Measurements from ENCODE around the gene LCE4A. TPM values are rescaled to one million over a fixed set of nuclear protein-coding genes. Genes with fewer than 3 reads are reported as not detected.
"Not testable (repeated sequence)": the region's sequence is repeated elsewhere in the genome, so short reads cannot be mapped to it uniquely, and the experiment has no call there.

The LCE4A gene
- not detected in 2 replicates for total RNA-seq

- intact Hi-C loops (cut with micrococcal nuclease): no loop called here
Observed at GRCh38 chr1:152707860-152708259, at the start of gene LCE4A. TSS of gene LCE4A (plus strand) at chr1:152708160. CDS start at chr1:152709076, 916 bp downstream.

- intact Hi-C loops (cut with micrococcal nuclease): no loop called here
Observed at GRCh38 chr1:152658649-152659048, 49.3 kb upstream of the LCE4A start.

GRCh38 chr1:152663098-152663497 is 44.9 kb upstream of the LCE4A start, which contains the start of gene LCE2D:
TSS of gene LCE2D (plus strand) at chr1:152663380. CDS start at chr1:152664106, 726 bp downstream.
- intact Hi-C loops (cut with micrococcal nuclease): no loop called here

- intact Hi-C loops (cut with micrococcal nuclease): not testable (repeated sequence)
Observed at GRCh38 chr1:152666171-152666570, 41.8 kb upstream of the LCE4A start.

GRCh38 chr1:152667648-152668047 is 40.3 kb upstream of the LCE4A start:
- intact Hi-C loops (cut with micrococcal nuclease): no loop called here

GRCh38 chr1:152673016-152673415 is 34.9 kb upstream of the LCE4A start:
- intact Hi-C loops (cut with micrococcal nuclease): no loop called here

GRCh38 chr1:152674983-152675382 is 33.0 kb upstream of the LCE4A start, which contains the start of gene LCE2C:
TSS of gene LCE2C (plus strand) at chr1:152675279. CDS start at chr1:152676016, 737 bp downstream.
- intact Hi-C loops (cut with micrococcal nuclease): not testable (repeated sequence)

GRCh38 chr1:152679459-152679858 is 28.5 kb upstream of the LCE4A start:
- intact Hi-C loops (cut with micrococcal nuclease): no loop called here

GRCh38 chr1:152681616-152682015 is 26.3 kb upstream of the LCE4A start:
- intact Hi-C loops (cut with micrococcal nuclease): no loop called here

- intact Hi-C loops (cut with micrococcal nuclease): no loop called here
Observed at GRCh38 chr1:152683846-152684245, 24.1 kb upstream of the LCE4A start.

GRCh38 chr1:152685823-152686222 is 22.1 kb upstream of the LCE4A start, which contains the start of gene LCE2B:
TSS of gene LCE2B (plus strand) at chr1:152686123. CDS start at chr1:152686844, 721 bp downstream.
- intact Hi-C loops (cut with micrococcal nuclease): not testable (repeated sequence)

GRCh38 chr1:152697701-152698600 is 10.0 kb upstream of the LCE4A start, which contains the start of gene LCE2A:
TSS of gene LCE2A (plus strand) at chr1:152698345. CDS start at chr1:152698902, 557 bp downstream.
- intact Hi-C loops (cut with micrococcal nuclease): no loop called here

GRCh38 chr1:152699746-152700145 is 8.2 kb upstream of the LCE4A start:
- intact Hi-C loops (cut with micrococcal nuclease): no loop called here

- intact Hi-C loops (cut with micrococcal nuclease): no loop called here
Observed at GRCh38 chr1:152718238-152718637, 10.3 kb downstream of the LCE4A start.

- intact Hi-C loops (cut with micrococcal nuclease): no loop called here
Observed at GRCh38 chr1:152725261-152725660, 17.3 kb downstream of the LCE4A start.

- intact Hi-C loops (cut with micrococcal nuclease): no loop called here
Observed at GRCh38 chr1:152728986-152729385, 21.0 kb downstream of the LCE4A start.

- intact Hi-C loops (cut with micrococcal nuclease): no loop called here
Observed at GRCh38 chr1:152735648-152736047, 27.7 kb downstream of the LCE4A start.

- intact Hi-C loops (cut with micrococcal nuclease): no loop called here
Observed at GRCh38 chr1:152737997-152738396, 30.0 kb downstream of the LCE4A start.

GRCh38 chr1:152739841-152740240 is 31.9 kb downstream of the LCE4A start:
- intact Hi-C loops (cut with micrococcal nuclease): no loop called here

GRCh38 chr1:152741656-152742055 is 33.7 kb downstream of the LCE4A start:
- intact Hi-C loops (cut with micrococcal nuclease): no loop called here

GRCh38 chr1:152743371-152744145 is 35.6 kb downstream of the LCE4A start:
- intact Hi-C loops (cut with micrococcal nuclease): no loop called here

- intact Hi-C loops (cut with micrococcal nuclease): no loop called here
Observed at GRCh38 chr1:152745289-152745704, 37.3 kb downstream of the LCE4A start.

All from T-helper 2 cell treated with Interferon-gamma antibody and Interleukin-4, amounts not matched to agents 100 ng/mL and 5 ng/mL, for 36 hours (primary cell).